OCI-LY7 (cell line): ENCODE results near the gene PNPLA4.

Experiments used
- EZH2phosphoT487 ChIP-seq: fragments of 200-600 bp; sonication (generic); IDR thresholded peaks from 2 replicates; pipeline ENCODE4 v1.6.1; 2018; ENCODE audit warnings: low read depth, borderline replicate concordance, mild to moderate bottlenecking, mixed run types, antibody characterized with exemption, low read length, moderate library complexity, mixed read lengths
- TF ChIP-seq, protein P1 (sequence below): fragments of 200-600 bp; sonication (generic); conservative IDR thresholded peaks from 2 replicates; pipeline ENCODE4 v1.5.1; 2014; ENCODE audit warnings: mild to moderate bottlenecking, antibody characterized with exemption, low read length, moderate library complexity, mixed read lengths

DNA sequence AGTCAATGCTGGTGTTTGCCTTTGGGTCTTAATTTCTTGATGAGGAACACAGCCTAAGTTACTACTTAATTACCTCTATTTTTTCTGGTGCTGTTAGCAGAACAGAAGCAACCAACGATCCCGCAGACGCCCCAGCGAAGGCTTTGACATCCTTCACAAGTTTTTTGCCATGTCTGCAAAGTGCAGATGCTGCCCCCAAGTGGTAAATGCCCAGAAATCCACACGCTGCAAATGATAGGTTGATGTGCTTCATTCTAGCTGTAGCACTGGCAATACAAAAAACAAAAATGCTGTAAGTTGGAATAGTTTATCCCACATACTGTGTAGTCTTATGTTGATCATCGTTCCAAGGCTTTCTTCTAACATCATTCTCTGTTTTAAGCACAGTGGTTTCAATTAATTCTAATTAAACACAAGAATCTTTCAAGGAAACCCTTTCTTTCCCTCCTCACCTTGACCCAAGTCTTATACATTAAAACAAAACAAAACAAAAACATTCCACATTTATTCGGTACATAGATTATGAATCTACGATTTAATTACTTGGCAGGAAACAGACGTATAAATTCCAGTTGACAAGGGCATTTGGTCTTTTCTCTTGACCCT is 1.2 kb downstream of the PNPLA4 start:
- TF ChIP-seq, protein P1, sequence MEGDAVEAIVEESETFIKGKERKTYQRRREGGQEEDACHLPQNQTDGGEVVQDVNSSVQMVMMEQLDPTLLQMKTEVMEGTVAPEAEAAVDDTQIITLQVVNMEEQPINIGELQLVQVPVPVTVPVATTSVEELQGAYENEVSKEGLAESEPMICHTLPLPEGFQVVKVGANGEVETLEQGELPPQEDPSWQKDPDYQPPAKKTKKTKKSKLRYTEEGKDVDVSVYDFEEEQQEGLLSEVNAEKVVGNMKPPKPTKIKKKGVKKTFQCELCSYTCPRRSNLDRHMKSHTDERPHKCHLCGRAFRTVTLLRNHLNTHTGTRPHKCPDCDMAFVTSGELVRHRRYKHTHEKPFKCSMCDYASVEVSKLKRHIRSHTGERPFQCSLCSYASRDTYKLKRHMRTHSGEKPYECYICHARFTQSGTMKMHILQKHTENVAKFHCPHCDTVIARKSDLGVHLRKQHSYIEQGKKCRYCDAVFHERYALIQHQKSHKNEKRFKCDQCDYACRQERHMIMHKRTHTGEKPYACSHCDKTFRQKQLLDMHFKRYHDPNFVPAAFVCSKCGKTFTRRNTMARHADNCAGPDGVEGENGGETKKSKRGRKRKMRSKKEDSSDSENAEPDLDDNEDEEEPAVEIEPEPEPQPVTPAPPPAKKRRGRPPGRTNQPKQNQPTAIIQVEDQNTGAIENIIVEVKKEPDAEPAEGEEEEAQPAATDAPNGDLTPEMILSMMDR, result peak; percentile 83
- TF ChIP-seq EZH2phosphoT487, result no peak
